ENCODE measurements around the gene SNCB. TPM values are rescaled to one million over a fixed set of nuclear protein-coding genes. Genes with fewer than 3 reads are reported as not detected.

Gene SNCB
- total RNA-seq, 1 donor from 2014 or later, result not detected

DNA sequence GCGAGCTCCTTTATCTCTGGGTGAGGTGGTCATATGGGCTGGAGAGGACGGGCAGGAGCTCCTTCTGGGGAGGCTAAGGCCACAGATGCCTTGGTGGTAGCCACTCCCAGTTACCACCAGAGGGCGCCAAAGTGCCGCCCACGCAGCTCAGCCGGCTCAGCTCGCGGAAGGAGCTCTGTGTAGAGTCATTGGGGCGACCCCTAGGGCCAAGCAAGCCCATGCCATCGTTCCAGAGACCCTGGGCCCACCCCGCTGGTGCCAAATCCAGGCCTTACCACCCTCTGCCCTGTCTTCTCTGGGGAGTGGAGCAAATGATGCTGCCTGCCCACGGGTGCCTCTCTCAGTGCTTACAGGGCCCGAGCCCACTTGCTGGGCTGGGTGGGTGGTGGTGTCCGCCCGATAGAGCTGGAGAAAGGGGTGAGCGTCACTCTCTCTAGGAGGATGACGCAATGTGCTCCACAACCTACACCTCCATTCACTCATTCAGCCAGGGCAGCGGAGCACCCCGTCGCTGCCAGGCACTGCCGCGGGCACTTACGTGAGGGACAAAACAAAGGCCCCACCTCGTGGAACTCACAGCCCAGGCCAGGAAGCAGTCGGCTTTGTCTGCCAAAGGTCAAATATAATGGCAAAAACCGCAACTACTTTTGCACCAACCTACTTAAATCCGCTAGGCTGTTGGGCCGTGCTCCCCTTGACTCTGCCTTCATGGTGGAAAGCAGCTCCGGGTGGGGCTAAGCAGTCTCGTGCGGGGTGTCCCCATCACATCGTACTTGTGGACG is 30.7 kb upstream of the SNCB start:
- DNase-seq, result peak; percentile 89

- no peak for DNase-seq
These were observed 30.2 kb upstream of the SNCB start for GRCh38 chr5:176660530-176660859.

GRCh38 chr5:176659860-176660461 is 29.6 kb upstream of the SNCB start:
- DNase-seq, result no peak

DNA sequence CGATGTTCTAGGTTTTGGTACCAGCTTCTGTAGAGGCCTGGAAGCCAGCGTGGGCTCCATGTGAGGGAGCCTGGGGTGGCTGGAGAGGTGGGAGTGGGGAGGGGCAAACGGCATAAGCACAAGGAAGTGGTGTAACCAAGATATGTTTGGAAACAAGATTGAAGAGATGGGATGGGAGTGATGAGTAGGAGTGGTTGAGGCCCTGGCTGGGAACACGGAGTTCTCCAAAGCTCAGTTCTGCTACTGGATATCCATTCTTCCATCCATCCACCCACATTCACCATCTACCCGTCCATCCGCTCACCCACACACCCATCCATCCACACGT is 29.1 kb upstream of the SNCB start:
- no peak for DNase-seq

GRCh38 chr5:176658817-176659511 is 28.6 kb upstream of the SNCB start:
- no peak for DNase-seq

- DNase-seq, result peak; percentile 82
These were observed 27.8 kb upstream of the SNCB start for GRCh38 chr5:176658007-176658599.

DNA sequence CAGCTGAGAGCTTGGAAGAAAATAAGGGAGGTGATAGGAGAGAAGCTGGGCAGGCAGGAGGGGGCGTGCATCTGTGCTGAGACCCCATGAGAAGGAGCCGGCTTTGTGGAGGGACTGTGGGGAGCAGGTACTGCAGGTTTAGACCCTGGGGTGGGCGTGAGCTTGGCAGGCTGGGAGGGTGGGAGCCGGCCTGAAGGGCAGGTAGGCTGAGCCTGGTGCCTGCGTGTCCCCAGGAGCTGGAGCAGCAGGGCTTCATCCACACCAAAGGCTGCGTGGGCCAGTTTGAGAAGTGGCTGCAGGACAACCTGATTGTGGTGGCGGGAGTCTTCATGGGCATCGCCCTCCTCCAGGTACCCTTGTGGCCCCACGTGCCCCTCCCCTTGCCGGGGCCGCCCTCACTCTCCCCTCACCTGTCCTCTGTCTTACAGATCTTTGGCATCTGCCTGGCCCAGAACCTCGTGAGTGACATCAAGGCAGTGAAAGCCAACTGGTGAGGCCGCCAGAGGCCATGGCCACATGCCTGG is 26.2 kb upstream of the SNCB start:
- no peak for DNase-seq

DNA sequence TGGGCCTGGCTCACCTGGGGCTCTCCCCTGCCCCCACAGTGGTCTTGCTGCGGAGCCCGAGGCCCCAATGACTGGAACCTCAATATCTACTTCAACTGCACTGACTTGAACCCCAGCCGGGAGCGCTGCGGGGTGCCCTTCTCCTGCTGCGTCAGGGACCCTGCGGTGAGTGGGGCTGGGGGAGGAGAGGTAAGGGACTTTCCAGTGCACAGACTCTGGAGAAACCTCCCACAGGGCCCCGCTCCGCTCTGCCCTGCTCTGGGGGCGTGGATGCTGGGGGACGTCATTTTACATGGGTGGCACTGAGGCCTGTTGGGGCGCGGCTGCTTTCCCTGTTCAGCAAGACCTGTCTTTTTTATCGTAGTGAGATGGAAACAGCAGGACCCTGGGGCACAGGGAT is 24.5 kb upstream of the SNCB start:
- DNase-seq, result peak; percentile 60

GRCh38 chr5:176653401-176654385 is 23.4 kb upstream of the SNCB start:
- DNase-seq, result peak; percentile 64

GRCh38 chr5:176652136-176652535 is 21.8 kb upstream of the SNCB start:
- DNase-seq, result no peak

DNA sequence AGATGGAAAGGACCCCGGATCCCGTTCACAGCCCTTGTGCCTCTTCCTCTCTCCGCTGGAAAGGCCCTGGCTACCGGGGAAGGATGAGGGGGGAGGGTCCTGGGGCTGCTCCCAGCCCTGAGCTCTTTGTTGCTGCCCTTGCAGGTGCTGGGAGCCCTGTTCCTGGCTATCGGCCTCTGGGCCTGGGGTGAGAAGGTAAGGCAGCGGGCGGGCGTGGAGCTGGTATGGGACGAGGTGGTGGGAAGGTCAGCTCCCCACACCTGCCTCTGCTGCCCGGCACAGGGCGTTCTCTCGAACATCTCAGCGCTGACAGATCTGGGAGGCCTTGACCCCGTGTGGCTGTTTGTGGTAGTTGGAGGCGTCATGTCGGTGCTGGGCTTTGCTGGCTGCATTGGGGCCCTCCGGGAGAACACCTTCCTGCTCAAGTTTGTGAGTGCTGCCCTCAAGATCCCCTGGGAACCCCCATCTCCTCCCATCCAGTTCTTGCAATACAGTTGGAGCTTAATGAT is 21.2 kb upstream of the SNCB start:
- DNase-seq, result no peak

- no peak for DNase-seq
These were observed 20.1 kb upstream of the SNCB start for GRCh38 chr5:176650354-176650884.

- no peak for DNase-seq
These were observed 18.3 kb upstream of the SNCB start for GRCh38 chr5:176648474-176649194.

DNA sequence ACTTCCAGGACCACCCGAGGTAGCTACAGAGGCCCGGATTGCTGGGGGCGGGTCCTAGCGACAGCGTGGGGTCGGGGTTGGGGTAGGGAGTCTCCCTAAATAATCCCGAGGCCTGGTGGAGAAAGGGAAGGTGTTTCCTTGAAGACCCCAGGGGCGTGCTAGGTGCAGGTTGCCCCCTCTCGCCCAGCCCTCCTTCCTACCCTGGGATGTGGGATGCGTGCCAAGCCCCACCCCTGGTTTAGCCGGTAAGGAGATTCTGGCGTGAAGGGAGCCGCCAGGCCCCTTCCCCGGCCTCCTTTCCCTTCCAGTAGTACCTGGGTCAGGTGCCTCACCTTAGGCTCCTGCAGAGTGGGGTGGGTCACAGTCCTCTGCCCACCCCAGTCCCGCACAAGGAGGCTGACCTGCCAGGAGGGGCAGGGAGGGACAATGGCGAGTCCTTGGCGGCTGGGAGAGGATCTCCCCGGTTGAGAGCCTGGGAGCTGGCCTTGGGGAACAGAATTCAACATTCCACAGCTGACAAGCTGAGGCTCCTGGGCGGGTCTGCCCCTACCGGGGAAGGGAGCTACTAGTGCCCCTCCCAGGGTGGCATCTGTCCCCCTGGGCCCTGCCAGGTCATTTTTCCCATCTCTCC is 17.6 kb upstream of the SNCB start:
- DNase-seq, result peak; percentile 68

DNA sequence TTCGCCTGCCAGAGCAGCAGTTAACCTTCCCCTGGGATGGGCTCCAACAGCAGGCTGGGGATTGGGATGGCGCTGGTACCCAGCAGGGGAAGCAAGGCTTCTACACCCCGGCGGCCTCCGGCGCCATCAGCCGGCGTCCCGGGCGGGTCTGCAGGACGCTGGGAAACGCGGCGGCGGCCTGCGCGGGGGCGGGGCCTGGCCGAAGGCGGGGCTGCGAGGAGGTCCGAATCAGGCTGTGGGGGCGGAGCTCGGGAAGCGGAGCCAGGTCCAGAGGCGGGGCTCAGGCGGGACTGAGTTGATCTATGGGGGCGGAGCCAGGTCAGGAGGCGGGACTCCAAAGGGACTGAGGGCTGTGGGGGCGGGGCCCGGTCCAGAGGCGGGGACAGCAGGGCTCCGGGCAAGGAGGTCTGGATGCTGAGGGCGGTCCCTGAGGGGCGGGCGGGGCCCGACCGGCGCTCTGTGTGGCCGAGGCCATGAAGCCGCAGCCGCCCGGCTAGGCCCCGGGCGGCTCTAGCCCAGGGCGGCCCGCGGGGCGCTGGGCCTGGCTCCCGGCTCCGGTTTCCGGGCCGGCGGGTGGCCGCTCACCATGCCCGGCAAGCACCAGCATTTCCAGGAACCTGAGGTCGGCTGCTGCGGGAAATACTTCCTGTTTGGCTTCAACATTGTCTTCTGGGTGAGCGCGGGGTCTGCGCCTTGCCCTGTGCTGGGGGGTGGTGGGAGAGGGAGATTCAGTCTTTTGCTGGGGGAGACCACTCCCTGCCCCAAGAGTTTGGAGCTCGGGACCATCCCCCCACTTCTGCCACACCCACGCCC is 16.9 kb upstream of the SNCB start, which contains the start of gene TSPAN17:
TSS of gene TSPAN17 (plus strand) at position 455 of the 813 bp plus-strand sequence. CDS start at position 587, 132 bp downstream.
- peak; percentile 100 for DNase-seq

DNA sequence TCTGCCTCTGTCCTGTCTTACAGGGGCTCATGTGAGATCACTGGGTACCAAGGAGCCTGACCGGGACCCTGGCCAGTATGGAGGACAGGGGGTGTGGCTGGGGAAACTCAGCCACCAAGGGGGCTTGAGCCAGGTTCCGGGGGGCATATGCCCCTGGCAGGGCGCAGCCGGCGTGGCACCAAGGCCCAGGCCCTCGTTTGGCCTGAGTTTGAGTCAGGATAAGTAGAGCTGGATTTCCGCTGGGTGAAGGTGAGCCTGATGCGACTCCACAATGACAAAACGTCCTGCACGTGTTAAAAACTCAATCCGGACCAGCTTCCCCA is 16.3 kb upstream of the SNCB start:
- no peak for DNase-seq

- DNase-seq, result no peak
These were observed 15.8 kb upstream of the SNCB start for GRCh38 chr5:176646049-176646706.

DNA sequence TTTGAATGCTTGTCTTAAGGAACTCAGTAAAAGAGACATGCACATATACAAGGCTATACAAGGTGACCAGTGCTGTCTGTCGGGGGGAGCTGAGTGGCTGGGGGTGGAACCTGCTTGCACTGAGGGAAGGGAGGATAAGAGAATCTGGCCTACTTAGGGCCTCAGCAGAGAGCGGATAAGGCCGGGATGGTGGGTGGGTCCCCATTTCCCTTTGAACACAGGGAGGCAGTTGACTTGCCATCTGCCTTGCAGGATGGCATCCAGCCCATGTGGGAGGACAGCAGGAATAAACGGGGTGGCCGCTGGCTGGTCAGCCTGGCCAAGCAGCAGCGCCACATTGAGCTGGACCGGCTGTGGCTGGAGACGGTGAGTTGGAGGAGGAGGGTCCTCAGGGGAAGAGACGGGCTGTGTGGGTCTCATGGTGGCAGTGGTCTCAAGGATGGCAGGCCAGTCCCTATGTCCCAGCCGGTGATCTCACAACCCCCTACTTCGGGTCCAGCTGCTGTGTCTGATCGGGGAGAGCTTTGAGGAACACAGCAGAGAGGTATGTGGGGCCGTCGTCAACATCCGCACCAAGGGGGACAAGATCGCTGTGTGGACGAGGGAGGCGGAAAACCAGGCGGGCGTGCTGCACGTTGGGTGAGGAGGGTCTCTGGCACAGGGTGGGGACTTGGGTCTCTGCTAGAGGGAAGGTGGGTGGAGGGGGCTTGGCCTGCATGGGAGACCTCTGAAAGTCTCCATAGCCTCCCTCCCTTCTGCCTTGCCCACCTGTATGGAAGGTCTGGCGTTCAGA is 14.7 kb upstream of the SNCB start:
- DNase-seq, result no peak

All from tongue (tissue), 2 donors.